ENCODE measurements around the gene MYLK4. TPM values are rescaled to one million over a fixed set of nuclear protein-coding genes. Genes with fewer than 3 reads are reported as not detected.

MYLK4 gene
- total RNA-seq, 4 donors from 2014 or later = 0.41 to 0.79 (median 0.67) TPM

- no peak overlapping the region for H3K27ac ChIP-seq
- H3K4me1 ChIP-seq = no peaks in the 10 kb centered on the region
- H3K4me3 ChIP-seq = no peak overlapping the region
- no peak for DNase-seq
- TF ChIP-seq EP300 (IDR thresholded peaks at IDR 0.05; ENCODE audit: low read depth) = no peak
- TF ChIP-seq POLR2A (IDR thresholded peaks at IDR 0.05) = no peak
- TF ChIP-seq POLR2AphosphoS5 (IDR thresholded peaks at IDR 0.05) = no peak
- no peak for TF ChIP-seq CTCF (IDR thresholded peaks at IDR 0.05)
- H3K9me3 ChIP-seq = no peaks in the 10 kb centered on the region
- intact Hi-C loops (cut with DNase I; ENCODE audit: low total_unique reads) = no loop called here
- no peaks in the 10 kb centered on the region for H3K27me3 ChIP-seq
- in situ Hi-C loops (cut with MboI; ENCODE audit: low pct_ligation_motif_present in 1 of 4, low pct_unique_long_range_greater_than_20kb in 1 of 4, low sequenced_read_pairs in 3 of 4) = no loop called here
- WGBS, 2 donors (ENCODE audit: low coverage in 1 of 2) = 33 to 44% methylated on average over 5 of the region's 5 CpGs
- no peaks in the 10 kb centered on the region for H3K36me3 ChIP-seq
Observed at GRCh38 chr6:2656460-2657079, 94.2 kb downstream of the MYLK4 start.

- H3K4me1 ChIP-seq = no peaks in the 10 kb centered on the region
- DNase-seq = no peak
Observed at GRCh38 chr6:2655844-2656433, 94.8 kb downstream of the MYLK4 start.

DNA sequence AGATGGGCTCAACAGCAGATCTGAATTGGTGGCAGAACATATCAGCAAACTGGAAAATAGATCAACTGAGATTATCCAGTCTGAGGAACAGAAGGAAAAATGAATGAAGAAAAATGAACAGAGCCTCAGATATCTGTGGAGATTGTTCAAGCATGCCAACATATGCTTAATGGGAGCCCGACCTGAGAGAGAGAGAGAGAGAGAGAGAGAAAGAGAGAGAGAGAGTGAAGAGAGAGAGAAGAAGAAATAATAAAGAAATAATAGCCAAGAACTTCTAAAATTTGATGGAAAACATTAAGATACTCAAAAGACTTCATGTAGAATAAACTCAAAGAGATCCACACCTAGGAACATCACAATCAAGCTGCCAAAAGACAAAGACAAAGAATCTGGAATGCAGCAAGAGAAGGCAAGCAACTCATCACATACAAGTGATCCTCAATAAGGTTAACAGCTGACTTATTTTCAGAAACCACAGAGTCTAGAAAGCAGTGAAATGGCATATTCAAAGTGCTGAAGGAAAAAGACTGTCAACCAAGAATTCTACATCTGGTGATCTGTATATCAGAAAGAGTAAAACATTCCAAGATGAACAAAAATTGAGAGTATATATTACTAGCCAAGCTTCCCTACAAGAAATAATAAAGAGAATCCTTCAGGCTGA, 97.2 kb downstream of the MYLK4 start:
- in situ Hi-C loops (cut with MboI; ENCODE audit: low pct_ligation_motif_present in 1 of 4, low pct_unique_long_range_greater_than_20kb in 1 of 4, low sequenced_read_pairs in 3 of 4) = no loop called here
- no peak overlapping the region for H3K27ac ChIP-seq
- no peak overlapping the region for H3K4me3 ChIP-seq
- no peak for DNase-seq
- intact Hi-C loops (cut with DNase I; ENCODE audit: low total_unique reads) = loop anchor here (2.0 kb wide), 1 partner anchor 61 kb away; no protein-coding TSS in a partner anchor
- H3K4me1 ChIP-seq = no peaks in the 10 kb centered on the region
- WGBS, 2 donors (ENCODE audit: low coverage in 1 of 2) = 75% methylated on average over 1 of the region's 1 CpG; no CpG with 5 or more reads in 1 of the 2 donors
- peaks cover 4% of the 10 kb centered on the region for H3K27me3 ChIP-seq
- TF ChIP-seq CTCF (IDR thresholded peaks at IDR 0.05) = no peak
- TF ChIP-seq EP300 (IDR thresholded peaks at IDR 0.05; ENCODE audit: low read depth) = no peak
- no peak for TF ChIP-seq POLR2AphosphoS5 (IDR thresholded peaks at IDR 0.05)
- TF ChIP-seq POLR2A (IDR thresholded peaks at IDR 0.05) = no peak
- H3K9me3 ChIP-seq = no peaks in the 10 kb centered on the region
- no peaks in the 10 kb centered on the region for H3K36me3 ChIP-seq

More at GRCh38 chr6:2655844-2656433, 94.8 kb downstream of the MYLK4 start:
- H3K27me3 ChIP-seq = no peaks in the 10 kb centered on the region
- in situ Hi-C loops (cut with MboI; ENCODE audit: low pct_ligation_motif_present in 1 of 4, low pct_unique_long_range_greater_than_20kb in 1 of 4, low sequenced_read_pairs in 3 of 4) = no loop called here
- intact Hi-C loops (cut with DNase I; ENCODE audit: low total_unique reads) = loop anchor here (2.0 kb wide), 1 partner anchor 63 kb away; no protein-coding TSS in a partner anchor
- H3K27ac ChIP-seq = no peak overlapping the region
- H3K9me3 ChIP-seq = no peaks in the 10 kb centered on the region
- no peaks in the 10 kb centered on the region for H3K36me3 ChIP-seq
- 64 to 82% methylated on average over 3 of the region's 3 CpGs for WGBS, 2 donors (ENCODE audit: low coverage in 1 of 2)
- H3K4me3 ChIP-seq = no peak overlapping the region
- no peak for TF ChIP-seq POLR2A (IDR thresholded peaks at IDR 0.05)

- Histone ChIP-seq H3K27ac (no peak overlapping the region), H3K9me3 (no peaks in the 10 kb centered on the region), H3K27me3 (peaks cover 8% of the 10 kb centered on the region), H3K36me3 (no peaks in the 10 kb centered on the region), H3K4me3 (no peak overlapping the region), H3K4me1 (no peaks in the 10 kb centered on the region)
- TF ChIP-seq CTCF (IDR thresholded peaks at IDR 0.05) (no peak), POLR2AphosphoS5 (IDR thresholded peaks at IDR 0.05) (no peak), POLR2A (IDR thresholded peaks at IDR 0.05) (no peak), EP300 (IDR thresholded peaks at IDR 0.05; ENCODE audit: low read depth) (no peak)
- intact Hi-C loops (cut with DNase I; ENCODE audit: low total_unique reads) = no loop called here
- in situ Hi-C loops (cut with MboI; ENCODE audit: low pct_ligation_motif_present in 1 of 4, low pct_unique_long_range_greater_than_20kb in 1 of 4, low sequenced_read_pairs in 3 of 4) = no loop called here
- WGBS, 2 donors (ENCODE audit: low coverage in 1 of 2) = 58 to 78% methylated on average over 3 of the region's 3 CpGs
- no peak for DNase-seq
Observed at GRCh38 chr6:2652611-2653010, 98.1 kb downstream of the MYLK4 start.

Measured in transverse colon (tissue), 4 donors.